ENCODE data around the gene HERC2.

Gene HERC2

DNA sequence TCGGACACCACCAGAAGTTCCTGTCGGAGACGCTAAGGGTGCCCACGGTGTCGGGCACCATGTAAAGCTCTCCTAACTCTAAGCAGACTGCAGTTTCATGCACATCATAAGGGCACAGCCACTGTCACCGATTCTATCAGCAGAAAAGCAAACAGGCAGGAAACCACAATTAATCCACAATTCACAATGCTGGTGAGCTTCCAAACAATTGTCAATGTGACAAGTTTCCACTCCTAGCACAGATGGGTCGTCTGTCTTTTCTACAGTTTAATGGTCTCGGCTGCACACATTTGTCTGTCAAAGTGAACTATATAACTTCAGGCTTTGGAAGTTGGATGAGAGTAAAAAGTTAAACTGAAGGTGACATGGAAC lies 214.1 kb downstream of the HERC2 start:
- no peak for DNase-seq

DNA sequence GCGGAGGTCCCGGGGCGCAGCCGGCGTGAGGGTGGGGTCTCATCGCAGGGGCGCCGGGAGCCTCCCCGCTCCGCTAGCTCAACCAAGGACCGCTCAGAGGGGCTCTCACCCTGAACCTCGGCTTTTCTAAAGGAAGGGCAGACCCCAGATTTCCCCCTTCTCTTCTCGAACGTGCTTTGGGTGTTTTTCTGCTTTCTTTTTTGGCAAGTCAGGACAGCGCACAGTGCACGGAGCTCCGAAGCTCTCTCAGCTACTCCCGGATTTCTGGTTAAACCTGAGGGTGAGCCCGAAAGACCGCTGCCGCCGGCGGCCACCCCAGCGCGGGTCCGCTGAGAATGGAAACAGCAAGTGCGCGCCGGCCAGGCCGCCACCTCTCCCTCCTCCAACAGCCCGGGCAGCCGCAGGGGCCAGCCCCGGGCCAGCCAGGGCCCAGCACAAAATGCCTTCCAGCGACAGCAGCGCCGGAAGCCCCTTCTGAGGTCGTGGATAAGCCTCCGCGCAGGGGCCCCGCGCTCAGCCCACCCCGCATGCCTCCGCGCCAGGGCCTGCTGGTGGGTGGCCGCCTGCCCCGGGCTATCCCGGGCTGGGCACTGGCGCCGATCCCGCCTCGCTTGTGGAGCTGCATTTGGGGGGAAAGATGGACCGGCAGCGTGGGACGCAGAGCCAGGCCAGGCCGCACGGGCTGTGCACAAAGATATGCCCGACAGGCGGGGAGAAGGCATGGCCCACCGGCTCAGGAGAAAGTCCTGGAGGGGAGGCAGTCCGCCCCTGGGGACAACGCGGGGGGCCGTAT lies 214.7 kb downstream of the HERC2 start:
- DNase-seq: no peak

DNA sequence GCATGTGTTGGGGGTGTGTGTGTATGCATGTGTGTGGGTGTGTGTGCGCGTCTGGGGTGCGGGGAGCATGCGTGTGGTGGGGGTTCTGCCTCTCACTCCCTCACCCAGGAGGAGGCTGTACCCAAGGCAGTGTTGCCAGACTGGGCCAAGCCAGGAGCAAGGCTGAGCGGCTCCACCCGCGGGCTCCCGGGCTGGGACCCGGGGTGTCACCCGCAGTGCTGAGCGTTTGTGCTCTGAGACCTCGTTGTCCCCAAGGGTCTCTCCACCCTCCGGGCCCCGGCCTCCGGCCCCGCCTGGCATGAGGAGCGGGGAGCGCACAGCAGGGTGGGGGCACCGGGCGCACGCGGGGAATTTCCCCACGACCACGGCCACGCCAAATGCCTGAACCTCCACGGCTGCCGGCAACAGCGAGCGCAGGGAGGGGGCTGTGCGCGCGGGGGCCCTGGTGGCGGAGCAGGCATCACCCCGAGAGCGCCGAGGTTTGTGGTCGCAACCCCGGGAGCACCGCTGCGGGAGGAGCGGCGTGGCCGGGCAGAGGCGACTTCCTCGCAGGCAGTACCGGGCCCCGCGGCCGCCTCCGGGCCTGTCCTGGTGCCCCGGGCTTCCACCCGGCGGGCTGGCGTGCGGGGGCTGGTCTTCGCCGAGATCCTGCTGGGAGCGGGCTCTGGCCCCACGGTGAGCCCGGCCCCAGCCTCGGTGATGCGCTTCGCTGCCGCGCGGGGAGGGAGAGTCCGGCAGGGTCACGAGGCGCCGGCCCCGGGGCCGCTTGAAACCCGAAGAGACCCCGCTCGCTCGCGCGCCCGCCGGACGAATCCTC lies 215.5 kb downstream of the HERC2 start:
- DNase-seq: no peak

DNA sequence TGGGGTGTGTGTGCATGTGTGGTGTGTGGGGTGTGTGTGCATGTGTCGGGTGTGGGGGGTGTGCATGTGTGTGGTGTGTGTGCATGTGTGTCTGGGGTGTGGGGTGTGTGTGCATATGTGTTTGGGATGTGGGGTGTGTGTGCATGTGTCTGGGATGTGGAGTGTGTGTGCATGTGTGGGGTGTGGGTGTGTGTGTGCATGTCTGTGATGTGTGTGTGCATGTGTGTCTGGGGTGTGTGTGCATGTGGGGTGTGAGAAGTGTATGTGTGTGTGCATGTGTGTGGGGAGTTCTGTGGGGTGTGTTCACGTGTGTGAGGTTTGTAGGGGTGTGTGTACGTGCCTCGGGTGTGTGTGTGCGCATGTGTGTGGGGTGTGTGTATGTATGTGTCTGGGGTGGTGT lies 216.2 kb downstream of the HERC2 start:
- DNase-seq: no peak

DNA sequence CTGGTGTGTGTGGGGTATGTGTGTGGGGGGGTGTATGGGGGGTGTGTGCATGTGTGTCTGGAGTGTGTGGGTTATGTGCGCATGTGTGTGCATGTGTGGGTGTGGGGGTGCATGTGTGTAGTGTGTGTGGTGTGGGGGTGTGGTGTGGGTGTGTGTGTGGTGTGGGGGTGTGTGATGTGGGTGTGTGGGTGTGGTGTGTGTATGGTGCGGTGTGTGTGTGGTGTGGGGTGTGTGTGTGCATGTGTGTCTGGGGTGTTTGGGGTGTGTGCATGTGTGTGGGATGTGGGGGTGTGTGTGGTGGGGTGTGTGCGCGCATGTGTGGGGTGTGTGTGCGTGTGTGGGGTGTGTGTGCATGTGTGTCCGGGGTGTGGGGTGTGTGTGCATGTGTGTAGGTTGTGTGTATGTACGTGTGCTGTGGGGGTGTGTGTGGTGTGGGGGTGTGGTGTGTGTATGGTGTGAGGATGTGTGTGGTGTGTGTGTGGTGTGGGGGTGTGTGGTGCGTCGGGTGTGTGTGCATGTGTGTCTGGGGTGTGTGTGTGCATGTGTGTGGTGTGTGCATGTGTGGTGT lies 216.7 kb downstream of the HERC2 start:
- DNase-seq: no peak

DNA sequence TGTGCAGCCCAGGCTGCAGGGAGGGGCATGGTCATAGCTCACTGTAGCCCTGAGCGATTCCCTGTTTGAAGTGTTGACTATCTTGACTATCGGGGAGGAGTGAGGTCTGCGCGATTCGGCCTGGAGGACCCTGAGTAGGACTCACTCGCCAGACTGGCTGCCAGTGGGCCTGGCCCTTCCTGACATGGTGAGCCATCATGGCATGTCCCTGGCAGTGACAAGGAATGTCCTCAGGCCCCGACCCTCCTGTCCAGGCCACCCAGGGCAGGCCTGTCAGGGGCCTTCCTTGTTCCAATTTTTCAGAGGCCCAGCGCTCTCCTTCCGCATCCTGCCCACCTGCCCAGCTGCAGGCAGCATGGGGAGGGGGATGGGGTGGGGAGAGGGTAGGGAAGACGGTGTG lies 217.7 kb downstream of the HERC2 start:
- DNase-seq: no peak

DNA sequence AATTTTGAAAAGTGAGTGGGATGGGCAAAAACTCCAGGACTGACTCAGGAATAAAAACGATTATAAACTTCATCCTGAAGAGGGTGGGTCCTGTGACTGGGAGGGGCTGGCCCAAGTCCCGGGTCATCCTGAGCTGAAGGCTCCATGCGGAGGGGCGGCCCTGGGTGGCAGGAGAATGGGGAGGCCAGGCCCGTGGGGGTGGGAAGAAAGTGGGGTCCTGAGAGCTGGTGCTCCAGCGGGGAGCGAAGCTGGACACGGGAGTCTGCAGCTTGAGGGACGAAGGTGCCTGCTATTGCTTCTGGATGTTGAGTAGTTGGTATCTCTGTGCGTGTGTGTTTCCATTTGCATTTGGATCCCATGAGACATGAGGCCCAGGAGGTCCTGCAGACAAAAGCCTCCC lies 218.1 kb downstream of the HERC2 start:
- no peak for DNase-seq

DNA sequence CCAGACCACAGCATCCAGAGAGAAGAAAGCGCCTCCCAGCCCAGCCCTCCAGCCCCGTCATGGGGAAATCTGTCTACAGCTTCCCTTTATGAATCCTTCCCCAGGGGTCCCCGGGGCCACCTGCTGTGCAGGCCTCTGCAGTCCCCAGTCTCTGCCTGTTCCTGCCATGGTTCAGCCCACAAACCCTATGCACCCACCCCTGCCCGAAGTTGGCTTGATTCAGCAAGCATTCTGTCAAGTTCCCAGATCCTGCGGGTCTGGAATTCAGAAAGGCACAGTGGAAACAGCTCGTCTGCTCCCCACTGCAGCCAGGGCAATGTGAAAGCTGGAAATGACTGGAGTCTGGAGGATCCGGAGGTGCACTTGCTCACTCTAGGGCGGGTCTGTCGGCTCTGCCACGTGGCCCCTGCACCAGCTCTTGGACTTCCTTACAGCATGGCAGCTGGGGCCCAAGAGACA lies 220.0 kb downstream of the HERC2 start:
- DNase-seq: no peak

DNA sequence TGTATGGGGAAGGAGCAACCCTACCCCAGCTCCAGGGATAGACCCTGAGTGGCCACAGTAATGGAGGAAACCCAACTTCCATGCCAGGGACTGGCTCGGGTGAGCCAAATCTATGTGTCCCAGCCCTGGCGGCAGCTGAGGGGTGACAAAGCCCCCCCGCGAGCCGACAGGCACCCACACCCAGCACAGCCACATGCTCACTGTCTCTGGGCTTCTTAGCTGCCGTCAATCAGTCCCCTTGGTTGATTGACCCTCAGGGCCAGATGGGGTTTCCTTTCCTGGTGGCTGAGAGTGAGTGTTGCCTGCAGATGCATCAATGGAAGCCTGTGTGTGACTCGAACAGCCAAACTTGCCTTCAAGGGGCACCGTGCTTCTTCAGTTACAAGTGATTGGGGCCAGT lies 220.8 kb downstream of the HERC2 start:
- DNase-seq: no peak

DNA sequence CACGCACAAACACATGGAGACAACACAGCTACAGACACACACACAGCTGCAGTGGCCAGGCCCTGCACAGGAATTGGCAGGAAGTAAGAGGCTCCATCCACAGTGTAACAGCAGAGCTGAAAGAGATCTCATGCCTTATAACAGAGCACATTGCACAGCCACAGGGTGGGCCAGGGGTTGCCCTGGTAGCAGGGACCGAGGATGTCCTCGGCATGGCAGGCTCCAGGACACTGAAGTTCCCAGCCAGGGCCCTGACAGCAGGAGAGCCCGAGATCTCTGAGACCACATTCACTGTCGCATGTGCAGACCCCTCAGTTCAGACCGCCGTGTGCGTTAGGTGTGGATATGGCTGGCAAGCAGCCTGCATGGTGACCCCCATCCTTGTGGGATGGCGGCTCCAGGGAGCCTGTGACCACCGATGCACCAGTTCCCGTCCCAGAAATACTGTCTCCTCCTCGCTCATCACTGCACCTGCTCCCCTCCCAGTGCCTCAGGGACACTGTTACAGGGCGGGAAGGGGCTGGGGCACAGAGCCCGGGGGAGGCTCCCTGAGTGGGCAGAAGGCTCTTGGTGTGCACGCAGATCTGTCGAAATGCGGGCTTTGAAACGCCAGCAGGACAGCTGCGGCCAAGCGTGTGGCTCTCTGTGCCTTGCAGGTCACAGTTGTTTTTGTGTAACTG lies 221.3 kb downstream of the HERC2 start:
- no peak for DNase-seq

DNA sequence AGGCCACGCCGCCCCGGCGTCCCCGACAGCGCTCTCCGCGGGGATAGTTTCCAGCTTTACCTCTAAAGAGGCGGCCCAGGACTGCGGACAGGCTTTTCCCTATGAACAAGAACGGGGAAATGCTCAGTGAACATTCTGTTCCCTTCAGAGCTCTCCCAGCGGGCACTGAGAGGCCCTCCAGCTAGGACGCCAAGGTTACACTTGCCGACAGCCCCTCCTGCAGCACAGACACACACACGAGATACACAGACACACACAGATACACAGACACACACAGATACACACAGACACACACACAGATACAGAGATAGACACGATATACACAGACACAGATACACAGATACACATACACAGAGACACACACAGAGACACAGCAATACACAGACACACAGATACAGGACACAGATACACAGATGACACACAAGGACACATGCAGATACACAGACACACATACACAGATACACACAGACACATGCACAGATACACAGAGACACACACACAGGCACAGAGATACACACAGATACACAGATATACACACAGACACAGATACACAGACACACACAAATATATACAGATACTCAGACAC lies 222.3 kb downstream of the HERC2 start:
- no peak for DNase-seq

DNA sequence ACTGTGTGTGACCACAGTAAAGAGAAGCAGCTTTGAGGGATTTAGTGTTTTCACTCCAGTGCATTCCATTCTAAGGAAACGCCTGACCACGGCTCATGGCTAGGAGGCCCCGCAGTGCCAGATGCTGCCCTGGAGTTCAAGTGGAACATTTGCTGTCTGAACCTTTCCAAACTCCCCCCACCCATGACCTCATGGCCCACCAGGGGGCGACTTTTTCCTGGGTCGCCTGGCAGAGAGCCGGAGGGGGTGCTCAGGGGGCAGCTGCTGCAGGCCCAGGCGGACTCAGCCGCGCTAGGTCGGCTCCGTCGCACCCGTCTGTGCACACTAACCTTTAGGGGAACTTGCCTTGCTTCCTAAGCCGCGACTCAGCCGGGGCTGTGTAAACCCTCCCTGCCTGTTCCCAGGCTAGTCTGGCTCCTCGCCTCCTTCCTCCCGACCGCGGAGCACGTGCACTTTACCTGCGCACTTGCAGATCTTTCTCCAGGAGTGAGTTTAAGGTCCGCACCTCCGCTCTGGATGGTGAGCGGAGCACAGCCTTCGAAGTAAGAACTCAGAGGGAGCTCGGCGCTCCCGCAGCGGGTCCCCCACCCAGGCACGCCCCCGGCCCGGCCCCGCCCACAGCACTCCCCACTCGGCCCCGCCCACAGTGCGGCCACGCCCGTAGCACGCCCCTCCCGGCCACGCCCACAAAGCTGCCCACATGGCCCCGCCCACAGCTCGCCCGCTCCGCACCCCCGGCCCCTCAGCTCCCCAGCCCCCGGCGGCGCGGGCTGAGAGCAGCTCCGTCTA lies 223.0 kb downstream of the HERC2 start, which contains the start of gene OCA2:
Gene OCA2 (minus strand): TSS at position 550 of the 789 bp plus-strand sequence. CDS start 17,441 bp downstream, outside the sequence.
- DNase-seq: peak; percentile 34 to 38

DNA sequence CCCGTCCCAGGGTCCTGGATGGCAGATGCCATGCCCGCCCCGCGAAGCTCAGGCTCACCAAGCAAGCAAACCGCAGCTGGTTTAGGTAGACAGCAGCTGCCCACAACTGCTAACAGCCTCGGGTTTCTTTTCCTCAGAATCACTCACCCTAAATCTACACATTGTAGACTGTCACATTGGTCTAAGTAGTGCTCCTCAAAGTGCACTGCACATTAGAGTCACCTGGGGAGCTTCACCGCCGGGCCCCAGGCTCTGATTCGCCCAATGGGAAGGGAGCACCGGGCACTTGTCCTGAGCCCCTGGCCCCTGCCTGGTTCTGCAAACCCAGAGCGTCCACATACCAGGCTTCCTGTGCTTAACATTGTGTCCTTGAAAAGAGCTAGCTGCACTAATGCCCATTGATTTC lies 223.6 kb downstream of the HERC2 start:
- no peak for DNase-seq

DNA sequence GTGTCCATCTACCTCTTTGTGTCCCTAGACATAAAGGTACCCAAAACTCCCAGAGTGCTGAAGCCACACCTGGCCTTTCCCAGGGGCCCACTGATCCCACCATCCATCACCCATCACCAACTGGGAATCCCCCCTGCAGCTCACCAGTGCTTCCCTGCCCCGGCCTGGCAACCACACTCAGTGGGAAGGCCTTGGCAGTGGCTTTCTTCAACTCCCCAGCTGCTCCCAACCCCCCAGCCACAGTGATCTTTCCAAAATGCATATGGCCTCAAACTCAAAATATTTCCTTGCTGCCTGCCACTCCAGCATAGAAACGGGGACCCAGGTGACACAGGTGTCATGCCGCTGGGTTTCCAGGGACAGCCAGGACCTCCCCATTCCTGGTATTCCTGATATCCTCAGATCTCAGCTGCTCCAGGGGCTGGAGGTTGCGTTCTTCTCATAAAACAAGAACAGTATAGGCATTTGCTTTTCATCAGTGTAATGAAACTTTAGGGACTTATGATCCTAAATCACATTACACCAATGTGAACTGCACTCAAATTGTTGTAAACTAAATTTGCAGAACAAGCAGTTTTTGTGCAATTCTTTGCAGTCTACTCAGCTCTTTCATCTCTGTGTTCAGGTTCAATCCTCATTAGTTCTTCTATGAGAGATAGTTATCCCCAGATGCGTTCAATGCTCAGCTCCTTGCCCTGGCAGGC lies 224.2 kb downstream of the HERC2 start:
- no peak for DNase-seq

DNA sequence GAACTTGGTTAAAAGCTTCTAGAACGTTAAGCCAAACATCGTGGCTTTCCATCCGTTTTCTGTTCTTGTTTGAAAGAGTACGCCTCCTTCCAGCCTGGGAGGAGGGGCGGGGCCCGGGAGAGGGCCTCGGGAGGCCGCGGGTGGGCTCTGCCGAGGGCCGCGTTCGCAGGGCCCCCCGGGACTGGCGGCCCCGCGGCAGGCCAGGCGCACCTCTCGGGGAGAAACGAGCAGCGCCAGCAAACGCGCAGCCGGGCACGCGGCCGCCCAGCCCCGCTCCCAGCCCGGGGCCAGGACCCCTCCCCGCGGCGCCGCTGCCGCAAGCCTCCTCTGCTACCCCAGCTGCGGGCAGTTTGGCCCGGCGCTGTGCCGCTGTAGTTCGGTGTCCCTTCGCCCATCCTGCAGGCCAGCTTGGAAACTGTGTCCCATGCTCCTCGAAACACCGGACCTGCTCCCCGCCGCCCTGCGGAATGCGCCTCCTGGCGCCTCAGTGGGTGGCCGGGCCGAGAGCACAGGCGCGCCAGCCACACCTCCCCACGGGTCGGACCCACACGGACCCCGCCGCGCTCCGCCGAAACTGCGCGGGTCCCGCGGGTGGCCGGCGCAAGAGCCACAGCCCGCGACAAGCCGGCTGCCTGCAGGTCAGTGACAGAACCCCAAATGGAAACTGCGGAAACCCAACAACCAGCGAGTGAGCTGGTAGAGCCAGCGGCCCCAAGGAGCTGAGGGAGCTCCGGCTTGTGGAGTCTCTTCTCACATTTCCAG lies 225.1 kb downstream of the HERC2 start:
- DNase-seq: no peak

DNA sequence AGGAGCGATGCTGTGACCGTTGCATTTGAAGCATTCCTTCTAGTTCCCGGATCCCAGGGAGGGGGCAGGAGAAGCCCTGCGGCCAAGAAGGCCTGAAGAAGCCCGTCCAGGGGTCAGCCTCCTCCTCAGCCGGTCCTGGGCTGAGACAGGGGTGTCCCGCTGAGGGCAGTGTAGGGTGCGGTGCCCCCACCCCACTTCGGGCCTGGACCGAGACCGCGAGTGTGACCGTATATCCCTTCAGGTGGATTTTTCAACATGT lies 225.6 kb downstream of the HERC2 start:
- DNase-seq: no peak

DNA sequence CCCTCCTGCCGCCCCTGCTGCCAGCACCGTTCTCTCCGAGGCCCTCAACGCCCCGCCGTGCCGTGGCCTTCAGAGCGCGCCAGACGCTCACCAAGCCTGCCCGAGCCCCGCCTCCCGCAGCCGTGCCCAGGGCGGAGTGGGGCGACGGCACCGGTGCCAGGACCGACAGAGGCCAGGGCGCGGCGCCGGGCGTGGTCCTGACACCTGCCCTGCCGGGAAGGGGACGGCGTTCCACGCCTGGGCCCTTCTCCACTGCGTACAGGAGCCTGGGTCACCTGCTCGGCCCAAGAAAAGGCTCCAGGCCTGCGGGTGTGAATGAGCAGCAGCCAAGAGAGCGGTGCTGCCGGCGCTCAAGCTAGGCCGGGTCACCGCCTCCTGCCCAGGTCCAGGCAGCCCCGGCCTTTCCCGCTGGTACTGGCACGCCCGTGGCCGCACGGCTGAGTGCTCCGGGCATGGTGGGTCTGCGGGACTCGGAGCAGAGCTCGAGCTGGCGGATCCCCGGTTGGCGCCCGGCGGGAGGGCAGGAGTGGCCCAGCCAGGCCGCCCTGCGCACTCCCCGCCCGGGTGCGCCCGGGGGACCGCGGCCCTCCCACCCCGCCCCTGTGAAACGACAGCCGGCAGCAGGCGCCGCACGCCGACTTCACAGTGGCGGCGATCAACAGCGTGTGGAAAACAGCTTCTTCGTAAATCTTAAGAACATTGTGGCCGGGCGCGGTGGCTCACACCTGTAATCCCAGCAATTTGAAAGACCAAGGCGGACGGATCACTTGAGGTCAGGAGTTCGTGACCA lies 227.1 kb downstream of the HERC2 start:
- DNase-seq: no peak

DNA sequence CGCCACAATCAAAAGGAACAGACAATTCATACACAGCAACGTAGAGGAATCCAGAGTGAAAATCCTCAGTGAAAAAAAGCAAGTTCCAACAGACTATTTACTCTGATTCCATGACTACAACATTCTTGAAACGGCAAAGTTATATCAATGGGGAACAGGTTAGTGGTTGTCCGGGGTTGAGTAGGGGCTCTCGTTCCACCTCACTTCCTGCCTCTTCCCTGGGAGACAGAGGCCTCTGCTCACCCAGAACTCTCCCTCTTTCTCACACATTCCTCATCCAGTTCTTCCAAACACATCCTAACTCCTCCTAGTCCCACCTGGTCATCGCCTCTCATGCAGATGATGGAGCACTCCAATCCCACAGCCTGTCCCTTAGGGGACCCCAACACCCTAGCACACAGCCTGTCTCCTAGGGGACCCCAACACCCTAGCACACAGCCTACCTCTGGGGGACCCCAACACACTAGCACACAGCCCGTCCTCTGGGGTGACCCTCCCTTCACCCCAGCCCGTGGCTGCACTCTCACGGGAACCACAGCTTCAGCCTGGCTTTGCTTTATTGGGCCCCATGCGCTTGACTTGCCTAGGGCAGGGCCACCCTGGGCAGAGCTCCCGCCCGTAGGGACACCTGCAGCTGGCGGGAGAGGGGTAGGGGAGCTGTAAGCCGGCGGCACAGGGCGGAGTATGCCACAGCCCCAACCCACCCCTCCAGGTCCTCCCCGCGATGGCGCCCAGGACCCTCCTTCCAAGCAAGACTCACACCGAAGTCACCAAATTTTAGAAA lies 228.0 kb downstream of the HERC2 start:
- no peak for DNase-seq

DNA sequence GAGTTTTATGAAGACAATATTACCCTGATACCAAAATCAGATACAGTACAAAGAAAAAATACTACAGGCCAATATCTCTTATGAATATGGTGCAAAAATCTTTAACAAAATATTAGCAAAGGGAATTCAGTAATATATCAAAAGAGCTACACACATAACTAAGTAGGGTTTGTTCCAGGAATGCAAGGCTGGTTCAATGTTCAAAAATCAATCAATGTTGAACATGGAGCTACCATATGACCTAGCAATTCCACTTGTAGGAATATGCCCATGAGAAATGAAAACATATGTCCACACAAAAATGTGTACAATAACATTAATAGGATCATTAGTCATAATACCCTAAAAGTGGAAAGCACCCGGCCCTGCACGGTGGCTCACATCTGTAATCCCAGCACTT lies 230.7 kb downstream of the HERC2 start:
- no peak for DNase-seq

Measured in NCI-H1930 (cell line).